KOPT-K1 (cell line): ENCODE measurements around the gene LRRC8E.
A peak's percentile ranks its signal among the peaks of the same experiment; 100 is the strongest.
"Not testable (repeated sequence)": the region's sequence is repeated elsewhere in the genome, so short reads cannot be mapped to it uniquely, and the experiment has no call there.

Experiments used
- H3K27ac ChIP-seq: fragments of 200-600 bp; sonication (generic); 2 replicates; pipeline ENCODE4 v1.5.1; 2016; ENCODE audit warnings: antibody characterized with exemption, mild to moderate bottlenecking, low read depth, low read length; ENCODE audit not compliant: poor library complexity, severe bottlenecking
- H3K36me3 ChIP-seq: fragments of 200-600 bp; sonication (generic); 2 replicates; pipeline ENCODE4 v1.5.1; 2017; ENCODE audit warnings: antibody characterized with exemption, mild to moderate bottlenecking, low read length, moderate library complexity; ENCODE audit not compliant: insufficient read depth
- H3K9me3 ChIP-seq: fragments of 200-600 bp; sonication (generic); 2 replicates; pipeline ENCODE4 v1.5.1; 2017; ENCODE audit warnings: antibody characterized with exemption, low read length, mild to moderate bottlenecking; ENCODE audit not compliant: insufficient read depth, poor library complexity, severe bottlenecking

Gene LRRC8E

DNA sequence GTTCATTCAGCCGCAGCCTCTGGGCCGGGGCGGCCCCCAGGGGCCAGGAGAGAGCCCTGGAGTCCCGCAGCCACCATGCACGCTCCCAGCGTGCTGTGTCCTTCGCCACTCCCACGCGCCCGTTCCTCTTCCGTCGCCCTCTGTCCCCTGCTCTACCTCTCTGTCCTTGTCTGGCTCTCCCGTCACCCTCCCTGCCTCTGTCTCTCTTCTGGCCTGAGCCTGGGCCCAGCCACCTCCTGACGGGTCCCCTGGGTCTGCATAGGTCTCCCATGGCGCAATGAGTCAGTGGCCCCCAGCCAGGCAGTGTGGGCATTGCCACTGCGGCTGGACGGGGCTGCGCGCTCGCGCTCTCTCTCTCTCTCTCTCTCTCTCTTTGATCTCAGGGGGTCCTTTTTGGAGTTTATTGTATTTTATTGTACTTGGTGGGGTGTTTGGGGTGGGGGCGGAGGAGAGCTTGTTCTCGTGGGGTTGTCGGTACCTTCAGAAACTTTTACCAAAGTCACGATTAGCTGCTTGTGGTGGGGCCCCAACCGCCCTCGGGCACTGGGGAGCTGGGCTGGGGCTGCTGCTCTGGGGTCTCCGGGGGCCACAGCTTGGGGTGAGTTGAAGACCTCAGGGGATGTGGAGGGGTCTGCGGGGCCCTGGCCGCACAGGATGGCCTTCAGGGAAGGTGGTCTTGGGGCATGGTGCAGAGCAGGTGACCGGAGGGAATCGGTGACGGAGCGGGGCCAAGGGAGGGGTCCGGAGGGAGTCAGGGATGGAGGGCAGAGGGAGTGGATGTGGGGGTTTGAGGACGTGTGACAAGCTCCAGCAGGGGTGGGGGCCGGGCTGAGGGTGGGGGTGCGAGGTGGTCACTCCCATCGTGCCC is 24.6 kb downstream of the LRRC8E start:
- Histone ChIP-seq H3K27ac (no peak overlapping the region), H3K9me3 (no peaks in the 10 kb centered on the region), H3K36me3 (peaks cover 34% of the 10 kb centered on the region; the same call in 1 of the 2 replicates)

DNA sequence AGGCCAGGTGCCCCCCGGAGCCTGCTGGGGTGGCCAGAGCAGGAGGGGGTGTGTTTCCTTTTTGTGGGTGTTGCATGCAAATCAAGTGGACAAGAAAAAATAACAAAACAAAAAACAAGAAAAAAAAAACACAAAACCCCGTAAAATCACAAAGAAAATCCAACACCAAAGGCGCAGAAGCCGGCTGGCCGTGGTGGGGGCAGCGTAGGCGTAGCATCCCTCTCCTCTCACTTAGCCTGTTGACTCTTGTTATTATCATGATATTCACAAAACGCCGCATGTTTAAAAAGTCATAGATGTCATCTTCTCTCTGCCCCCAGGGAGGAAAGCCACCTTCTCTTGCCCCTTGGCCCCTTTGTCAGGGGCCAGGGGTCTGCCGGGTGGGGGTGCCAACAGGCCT is 25.3 kb downstream of the LRRC8E start:
- H3K9me3 ChIP-seq = no peaks in the 10 kb centered on the region
- H3K27ac ChIP-seq = no peak overlapping the region
- peaks cover 34% of the 10 kb centered on the region; the same call in 1 of the 2 replicates for H3K36me3 ChIP-seq

GRCh38 chr19:7914099-7914498 is 25.8 kb downstream of the LRRC8E start:
- Histone ChIP-seq H3K9me3 (no peaks in the 10 kb centered on the region), H3K36me3 (peaks cover 34% of the 10 kb centered on the region; the same call in 1 of the 2 replicates)

DNA sequence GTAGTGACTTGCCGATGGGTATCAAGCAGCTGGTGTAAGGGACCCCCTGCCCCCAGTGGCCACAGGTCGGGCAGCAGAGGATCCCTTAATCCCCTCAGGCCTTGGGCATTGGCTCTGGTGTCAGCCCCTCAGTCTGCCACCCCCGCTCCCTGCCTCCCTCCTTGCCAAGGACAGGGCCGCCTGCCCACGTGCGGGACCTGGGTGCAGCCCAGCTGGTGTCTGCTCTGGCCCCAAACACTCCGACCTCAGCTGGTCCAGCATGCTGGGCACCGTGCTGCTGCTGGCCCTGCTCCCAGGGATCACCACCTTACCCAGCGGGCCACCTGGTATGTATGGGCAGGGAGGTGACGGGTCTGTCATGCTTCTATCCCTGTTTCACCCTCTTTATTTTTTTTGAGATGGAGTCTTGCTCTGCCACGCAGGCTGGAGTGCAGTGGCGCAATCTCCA is 26.3 kb downstream of the LRRC8E start, which contains the start of gene TGFBR3L:
TSS of gene TGFBR3L (plus strand) at position 233 of the 448 bp plus-strand sequence.
- Histone ChIP-seq H3K27ac (no peak within 1 kb of the TSS), H3K9me3 (no peaks in the 10 kb centered on the region), H3K36me3 (peaks cover 34% of the 10 kb centered on the region; the same call in 1 of the 2 replicates)

More at GRCh38 chr19:7914099-7914498, 25.8 kb downstream of the LRRC8E start:
- H3K27ac ChIP-seq = no peak overlapping the region

DNA sequence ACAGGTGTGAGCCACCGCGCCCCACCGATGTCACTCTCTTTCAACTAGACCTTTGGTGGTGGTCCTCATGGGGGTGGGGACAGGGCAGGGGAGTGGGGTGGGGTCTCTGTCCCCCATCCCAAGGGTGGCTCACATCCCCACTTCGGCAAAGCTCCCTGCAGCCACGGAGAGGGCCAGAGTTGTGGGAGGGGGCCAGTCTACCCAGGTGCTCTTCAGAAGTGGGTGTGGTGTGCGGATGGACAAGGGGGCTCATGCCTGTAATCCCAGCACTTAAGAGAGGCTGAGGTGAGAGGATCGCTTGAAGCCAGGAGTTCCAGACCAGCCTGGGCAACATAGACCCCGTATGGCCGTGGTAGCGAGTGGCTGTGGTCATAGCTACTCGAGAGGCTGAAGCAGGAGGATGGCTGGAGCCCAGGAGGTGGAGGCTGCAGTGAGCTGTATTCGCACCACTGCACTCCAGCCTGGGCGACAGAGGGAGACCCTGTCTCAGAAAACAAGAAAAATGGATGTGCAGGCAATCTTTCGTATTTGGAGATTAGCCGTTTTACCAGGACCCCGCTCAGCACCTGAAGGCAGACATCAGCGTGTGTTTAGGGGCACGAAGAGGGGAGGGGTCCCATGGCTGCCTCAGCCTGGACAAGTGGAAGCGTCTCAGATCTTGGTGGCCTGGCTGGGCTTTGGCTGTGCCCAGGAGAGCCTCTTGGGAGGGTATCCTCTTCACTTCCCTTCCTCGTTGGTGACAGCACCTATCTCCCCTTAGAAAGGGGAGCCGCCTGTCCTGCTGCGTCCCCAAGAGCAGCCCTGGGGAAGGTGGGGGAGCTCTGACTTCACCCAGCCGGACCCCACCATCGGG is 27.2 kb downstream of the LRRC8E start:
- no peak overlapping the region for H3K27ac ChIP-seq
- peaks cover 27% of the 10 kb centered on the region; the same call in 1 of the 2 replicates for H3K36me3 ChIP-seq
- no peaks in the 10 kb centered on the region for H3K9me3 ChIP-seq

DNA sequence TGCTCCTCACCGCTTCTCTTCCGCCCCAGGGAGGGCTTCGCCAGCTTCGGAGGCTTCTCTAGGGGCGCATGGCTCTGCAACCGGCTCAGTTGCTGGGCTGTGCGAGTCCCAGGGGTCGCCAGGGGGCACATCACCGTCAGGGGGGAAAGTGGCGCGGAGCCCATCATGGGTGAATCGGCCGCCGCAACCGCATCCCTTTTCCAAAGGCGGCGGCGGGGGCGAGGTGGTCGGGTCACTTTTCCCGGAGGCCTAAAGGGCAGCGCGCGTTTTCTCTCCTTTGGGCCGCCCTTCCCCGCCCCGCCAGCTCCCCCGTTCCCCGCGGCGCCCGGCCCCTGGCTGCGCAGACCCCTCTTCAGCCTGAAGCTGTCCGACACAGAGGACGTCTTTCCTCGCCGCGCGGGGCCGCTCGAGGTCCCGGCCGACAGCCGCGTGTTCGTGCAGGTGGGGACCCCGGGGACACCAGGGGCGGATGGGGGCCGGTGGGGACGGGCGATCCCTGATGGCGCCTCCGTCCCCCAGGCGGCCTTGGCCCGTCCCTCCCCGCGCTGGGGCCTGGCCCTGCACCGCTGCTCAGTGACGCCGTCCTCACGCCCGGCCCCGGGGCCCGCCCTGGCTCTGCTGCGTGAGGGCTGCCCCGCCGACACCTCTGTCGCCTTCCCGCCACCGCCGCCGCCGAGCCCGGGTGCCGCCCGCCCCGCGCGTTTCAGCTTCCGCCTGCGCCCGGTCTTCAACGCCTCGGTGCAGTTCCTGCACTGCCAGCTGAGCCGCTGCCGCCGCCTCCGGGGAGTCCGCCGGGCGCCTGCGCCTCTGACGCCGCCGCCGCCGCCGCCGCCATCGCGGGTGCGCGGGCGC is 28.0 kb downstream of the LRRC8E start:
- no peaks in the 10 kb centered on the region for H3K9me3 ChIP-seq
- H3K36me3 ChIP-seq = peaks cover 18% of the 10 kb centered on the region; the same call in 1 of the 2 replicates
- H3K27ac ChIP-seq = no peak overlapping the region

- H3K36me3 ChIP-seq = peaks cover 17% of the 10 kb centered on the region; the same call in 1 of the 2 replicates
- no peaks in the 10 kb centered on the region for H3K9me3 ChIP-seq
- H3K27ac ChIP-seq = no peak overlapping the region
Measured at GRCh38 chr19:7916955-7917266, 28.6 kb downstream of the LRRC8E start.

- Histone ChIP-seq H3K9me3 (no peaks in the 10 kb centered on the region), H3K27ac (no peak overlapping the region), H3K36me3 (peaks cover 19% of the 10 kb centered on the region; the same call in 1 of the 2 replicates)
Measured at GRCh38 chr19:7917267-7918061, 29.2 kb downstream of the LRRC8E start.

GRCh38 chr19:7918062-7918614 is 29.8 kb downstream of the LRRC8E start:
- H3K9me3 ChIP-seq, H3K27ac ChIP-seq: not testable (repeated sequence)
- peaks cover 19% of the 10 kb centered on the region; the same call in 1 of the 2 replicates for H3K36me3 ChIP-seq

- H3K27ac ChIP-seq = no peak overlapping the region
- no peaks in the 10 kb centered on the region for H3K9me3 ChIP-seq
- H3K36me3 ChIP-seq = peaks cover 18% of the 10 kb centered on the region; the same call in 1 of the 2 replicates
Measured at GRCh38 chr19:7918615-7919421, 30.5 kb downstream of the LRRC8E start.

DNA sequence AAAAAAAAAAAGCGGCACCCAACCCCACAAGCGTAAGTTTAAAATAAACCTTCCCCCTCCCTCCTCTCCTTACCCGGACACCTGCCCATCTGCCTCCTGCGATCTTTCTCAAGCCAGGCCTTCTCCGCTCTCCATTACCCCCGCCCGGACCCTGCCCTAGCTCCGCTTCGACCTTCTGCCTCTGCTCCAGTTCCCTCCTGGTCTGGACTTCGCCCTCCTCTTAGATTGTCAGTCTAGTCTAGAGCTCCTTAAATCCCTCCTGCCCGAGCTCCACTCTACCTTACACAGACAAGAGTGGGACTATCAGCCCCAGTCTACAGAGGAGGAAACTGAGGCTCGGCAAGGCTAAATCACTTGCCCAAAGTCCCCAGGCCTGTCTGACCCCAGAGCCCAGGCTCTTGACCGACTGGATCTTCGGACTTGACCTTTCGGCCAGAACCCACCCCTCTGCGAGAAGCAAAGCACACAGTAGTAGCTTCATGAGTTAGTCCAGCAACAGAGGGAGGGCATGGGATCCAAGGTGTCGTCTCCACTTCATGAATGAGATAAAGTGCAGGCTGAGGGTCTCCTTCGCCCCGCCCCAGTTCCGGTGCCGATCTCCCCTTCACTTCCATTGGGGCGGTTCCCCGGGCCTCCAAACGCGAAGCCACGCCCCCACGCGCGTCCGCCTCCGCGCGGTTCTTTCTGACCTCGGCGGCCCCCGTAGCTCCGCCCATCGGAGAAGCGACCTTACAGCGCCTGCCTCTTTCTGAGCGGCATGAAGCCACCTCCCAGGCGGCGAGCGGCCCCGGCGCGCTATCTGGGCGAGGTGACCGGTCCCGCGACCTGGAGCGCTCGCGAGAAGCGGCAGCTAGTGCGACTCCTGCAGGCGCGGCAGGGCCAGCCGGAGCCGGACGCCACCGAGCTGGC is 31.6 kb downstream of the LRRC8E start, which contains the start of gene SNAPC2:
TSS of gene SNAPC2 (plus strand) at position 729 of the 909 bp plus-strand sequence. CDS start at position 758, 29 bp downstream.
- Histone ChIP-seq H3K36me3 (peaks cover 18% of the 10 kb centered on the region; the same call in 1 of the 2 replicates), H3K9me3 (no peaks in the 10 kb centered on the region), H3K27ac (peak within 1 kb of the TSS; percentile 70)
